ENCODE results near the gene ARL14.

Gene ARL14

DNA sequence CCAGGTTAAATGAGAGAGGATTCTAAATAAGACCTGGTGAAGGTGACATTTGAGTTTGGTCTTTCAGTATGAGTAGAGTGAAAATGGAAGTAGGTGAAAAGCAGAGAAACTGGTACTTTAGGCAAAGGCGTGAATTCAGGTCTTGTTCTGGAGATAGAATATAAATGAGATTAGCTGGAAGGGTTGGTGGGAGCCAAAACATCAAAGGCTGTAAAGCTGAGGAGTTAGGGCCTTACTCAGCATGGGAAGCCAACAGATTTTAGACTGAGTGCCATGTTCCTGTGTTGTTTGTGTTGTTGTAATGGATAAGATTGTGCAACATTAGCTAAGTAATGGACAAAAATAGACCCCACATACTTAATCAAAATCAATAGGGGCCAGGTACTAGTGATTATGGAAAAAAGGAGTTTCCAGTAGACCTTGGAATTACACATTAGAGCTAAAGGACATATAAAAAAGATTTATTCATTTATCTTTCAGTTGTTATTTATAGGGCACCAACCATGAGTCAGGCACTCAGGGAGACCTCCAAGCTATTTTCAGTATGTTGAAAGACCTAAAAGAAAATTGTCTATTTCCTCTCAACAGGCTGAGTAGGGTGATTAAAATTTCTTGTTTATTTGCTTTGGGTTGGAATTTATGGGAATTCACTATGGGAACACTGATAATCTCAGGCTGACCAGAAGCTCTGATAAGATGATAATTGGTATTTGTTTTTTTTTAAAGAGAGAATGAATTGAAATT lies 20.8 kb downstream of the ARL14 start:
- DNase-seq (ENCODE audit: low read depth): peak; percentile 51
- no peak overlapping the region for H3K4me3 ChIP-seq (replicated peaks; ENCODE audit: low read depth, low read length)
- TF ChIP-seq CTCF (IDR thresholded peaks at IDR 0.05; ENCODE audit: low read length, missing control alignments): no peak

DNA sequence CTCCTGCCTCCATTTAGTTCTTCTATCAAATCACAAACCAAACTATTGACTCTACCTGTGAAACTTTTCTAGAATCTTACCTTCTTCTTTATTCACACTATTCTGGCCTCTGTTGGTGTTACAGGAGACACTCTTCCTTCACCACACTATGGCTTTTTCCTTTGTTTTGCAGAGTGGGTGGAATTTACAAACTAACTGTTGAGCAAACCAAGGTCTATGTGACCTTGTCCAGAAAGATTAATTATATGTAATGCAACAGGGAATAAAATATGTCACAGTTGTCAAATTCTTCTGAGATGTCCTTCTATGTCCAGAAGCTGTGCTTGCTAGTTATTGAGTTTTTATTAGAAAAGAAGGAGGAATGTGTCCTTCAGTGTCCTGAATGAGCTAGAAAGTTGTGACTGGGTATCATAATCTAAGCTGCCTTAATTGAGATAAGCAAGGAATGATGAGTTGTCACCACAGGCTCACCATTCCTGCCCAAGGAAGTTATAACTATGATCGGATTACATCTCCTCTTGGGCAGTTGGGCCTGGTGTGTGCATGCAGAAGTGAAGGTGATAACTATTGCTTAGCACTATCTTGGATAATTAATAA lies 21.7 kb downstream of the ARL14 start:
- no peak for TF ChIP-seq CTCF (IDR thresholded peaks at IDR 0.05; ENCODE audit: low read length, missing control alignments)
- no peak for DNase-seq (ENCODE audit: low read depth)
- H3K4me3 ChIP-seq (replicated peaks; ENCODE audit: low read depth, low read length): no peak overlapping the region

- no peak for TF ChIP-seq CTCF (IDR thresholded peaks at IDR 0.05; ENCODE audit: low read length, missing control alignments)
- no peak overlapping the region for H3K4me3 ChIP-seq (replicated peaks; ENCODE audit: low read depth, low read length)
- DNase-seq (ENCODE audit: low read depth): no peak
Observed at GRCh38 chr3:160701490-160701889, 24.5 kb downstream of the ARL14 start.

GRCh38 chr3:160702290-160702689 lies 25.3 kb downstream of the ARL14 start:
- no peak overlapping the region for H3K4me3 ChIP-seq (replicated peaks; ENCODE audit: low read depth, low read length)
- DNase-seq (ENCODE audit: low read depth): no peak
- TF ChIP-seq CTCF (IDR thresholded peaks at IDR 0.05; ENCODE audit: low read length, missing control alignments): no peak

GRCh38 chr3:160703974-160704373 lies 27.0 kb downstream of the ARL14 start:
- no peak overlapping the region for H3K4me3 ChIP-seq (replicated peaks; ENCODE audit: low read depth, low read length)
- peak; percentile 11 for DNase-seq (ENCODE audit: low read depth)
- no peak for TF ChIP-seq CTCF (IDR thresholded peaks at IDR 0.05; ENCODE audit: low read length, missing control alignments)

DNA sequence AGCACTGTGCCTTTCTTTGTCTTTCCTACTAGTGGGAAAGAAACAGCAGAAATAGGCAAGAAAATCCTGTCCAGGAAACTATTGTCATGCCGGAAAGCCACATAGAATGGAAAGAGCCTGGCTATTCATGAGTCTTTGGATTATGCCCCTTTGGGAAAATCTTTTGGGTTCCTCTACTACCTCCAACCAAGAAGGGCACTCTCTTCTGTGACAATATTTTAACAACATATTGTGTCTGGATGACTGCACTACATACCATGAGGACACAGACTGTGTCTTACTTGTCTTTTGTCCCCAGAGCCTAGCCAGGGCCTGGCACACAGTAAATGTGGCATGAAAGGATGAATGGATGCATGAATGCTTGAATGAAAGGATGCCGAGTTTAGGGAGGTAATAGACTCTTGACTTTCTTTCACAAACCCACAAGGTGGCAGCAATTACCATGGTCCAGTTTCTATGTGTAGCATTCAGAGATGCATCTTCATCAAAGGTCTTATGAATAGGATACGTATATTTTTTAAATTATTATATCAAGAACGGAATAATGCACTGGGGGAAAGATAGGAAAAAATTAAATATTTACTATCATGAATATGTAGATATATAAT lies 30.3 kb downstream of the ARL14 start:
- TF ChIP-seq CTCF (IDR thresholded peaks at IDR 0.05; ENCODE audit: low read length, missing control alignments): peak; percentile 54
- no peak overlapping the region for H3K4me3 ChIP-seq (replicated peaks; ENCODE audit: low read depth, low read length)
- peak; percentile 74 for DNase-seq (ENCODE audit: low read depth)
